H1 (cell line): ENCODE measurements around the gene FANCE. TPM values are rescaled to one million over a fixed set of nuclear protein-coding genes. Genes with fewer than 3 reads are reported as not detected.
A peak's percentile ranks its signal among the peaks of the same experiment; 100 is the strongest.

ENCODE experiments used
- ASH2L ChIP-seq: fragments of 200-600, 300-600 bp; sonication (generic); IDR thresholded peaks from one replicate; pipeline ENCODE4 v1.7.1; 2017; ENCODE audit warnings: low read length
- CBX5 ChIP-seq: fragments of 300-800, 300-1000 bp; sonication (generic); IDR thresholded peaks from 2 replicates; pipeline ENCODE4 v1.7.1; 2016; ENCODE audit warnings: antibody characterized with exemption, low read length, low read depth
- CEBPB ChIP-seq: IDR thresholded peaks from 2 replicates; pipeline ENCODE4 v1.6.1; 2012; ENCODE audit warnings: low read depth, low read length
- CHD2 ChIP-seq: IDR thresholded peaks from 2 replicates; pipeline ENCODE4 v1.6.1; 2012; ENCODE audit warnings: low read length, improper control_type of control experiment
- CTBP2 ChIP-seq: IDR thresholded peaks from 2 replicates; pipeline ENCODE4 v1.7.0; 2011; ENCODE audit warnings: borderline replicate concordance, mild to moderate bottlenecking, moderate library complexity, mixed read lengths, low read length; ENCODE audit not compliant: insufficient read depth, insufficient read length
- FOSL1 ChIP-seq: IDR thresholded peaks from 2 replicates; pipeline ENCODE4 v1.6.1; 2011; ENCODE audit warnings: mild to moderate bottlenecking, low read depth, low read length, moderate library complexity; ENCODE audit not compliant: insufficient read depth
- GABPA ChIP-seq: IDR thresholded peaks from 2 replicates; pipeline ENCODE4 v1.6.1; 2011; ENCODE audit warnings: mild to moderate bottlenecking, low read length, moderate library complexity, borderline replicate concordance; ENCODE audit not compliant: insufficient read depth
- GTF2F1 ChIP-seq: IDR thresholded peaks from 2 replicates; pipeline ENCODE4 v1.6.1; 2012; ENCODE audit warnings: low read depth, low read length, improper control_type of control experiment, borderline replicate concordance
- HDAC6 ChIP-seq: IDR thresholded peaks from one replicate; pipeline ENCODE4 v1.7.1; 2012; ENCODE audit warnings: low read depth, mild to moderate bottlenecking, inconsistent platforms, low read length, moderate library complexity
- KDM5A ChIP-seq: fragments of 200-600 bp; IDR thresholded peaks from 2 replicates; pipeline ENCODE4 v1.7.1; 2012; ENCODE audit warnings: mild to moderate bottlenecking, low read length, inconsistent platforms, mixed read lengths
- MAFK ChIP-seq: IDR thresholded peaks from 2 replicates; pipeline ENCODE4 v1.6.1; 2012; ENCODE audit warnings: low read depth, mild to moderate bottlenecking, improper control_type of control experiment, low read length
- RBBP5 ChIP-seq: IDR thresholded peaks from 2 replicates; pipeline ENCODE4 v1.7.1; 2012; ENCODE audit warnings: low read depth, mild to moderate bottlenecking, inconsistent platforms, low read length, moderate library complexity, borderline replicate concordance
- RFX5 ChIP-seq: IDR thresholded peaks from 2 replicates; pipeline ENCODE4 v1.6.1; 2011; ENCODE audit warnings: low read depth, low read length, improper control_type of control experiment, borderline replicate concordance
- SP1 ChIP-seq: IDR thresholded peaks from 2 replicates; pipeline ENCODE4 v1.6.1; 2011; ENCODE audit warnings: low read depth, low read length
- SUZ12 ChIP-seq: fragments of 200-600 bp; sonication (generic); IDR thresholded peaks from 2 replicates; pipeline ENCODE4 v1.6.1; 2012; ENCODE audit warnings: mild to moderate bottlenecking, inconsistent platforms, low read length, moderate library complexity, mixed read lengths
- TAF7 ChIP-seq: optimal IDR thresholded peaks from 2 replicates; pipeline ENCODE3; 2011; ENCODE audit warnings: low read depth, mild to moderate bottlenecking, inconsistent platforms, low read length, moderate library complexity, borderline replicate concordance
- TCF12 ChIP-seq: IDR thresholded peaks from 2 replicates; pipeline ENCODE4 v1.6.1; 2011; ENCODE audit warnings: low read depth, mild to moderate bottlenecking, low read length
- YY1 ChIP-seq: IDR thresholded peaks from 2 replicates; pipeline ENCODE4 v1.6.1; 2011; ENCODE audit warnings: low read depth, mild to moderate bottlenecking, low read length
- ZNF274 ChIP-seq: IDR thresholded peaks from 2 replicates; pipeline ENCODE4 v1.7.0; 2012; ENCODE audit warnings: low read length, borderline replicate concordance; ENCODE audit errors: extremely low read depth
- polyA plus RNA-seq, 7 experiments: library from polyadenylated mRNA; depleted of rRNA in 3 of 7; stranded (reverse) in 5 of 7; unstranded in 2 of 7; fragments of >200 nt in 5 of 7; fragments of 200-250 nt in 2 of 7; gene quantifications; 1 replicate in 5 of 7; 2 replicates in 1 of 7; 4 replicates in 1 of 7; pipeline versions ENCODE4 v1.2.1 to v1.2.3, GENCODE V29; 2011 to 2013; ENCODE audit warnings: missing spikeins in 2 of 7, mixed read lengths in 2 of 7
- total RNA-seq: library from RNA; stranded (reverse); fragmentation: NEBNext Ultra II Directional; extraction: Animal tissue kit (Norgen Biotek cat#: 25700); gene quantifications from 2 replicates; pipeline ENCODE4 v1.2.1, GENCODE V29; 2021
- TF ChIP-seq, protein P1 (sequence below): IDR thresholded peaks from 2 replicates; pipeline ENCODE4 v1.6.1; 2012; ENCODE audit warnings: inconsistent platforms

The FANCE gene
- total and polyA plus RNA-seq, 2 of the 8 experiments (the other 6 are each of a cell fraction or from before 2014, with no cell fraction given): 16.1 to 17.0 TPM

GRCh38 chr6:35485402-35485877 lies 33.3 kb downstream of the FANCE start (continued):
- no peak for TF ChIP-seq CTBP2
- TF ChIP-seq MAFK: no peak
- no peak for TF ChIP-seq CEBPB
- TF ChIP-seq TAF7: peak; percentile 46
- no peak for TF ChIP-seq SUZ12
- TF ChIP-seq KDM5A: no peak
- TF ChIP-seq CBX5: no peak
- peak; percentile 54; the same call in 1 of the 2 replicates for TF ChIP-seq YY1
- TF ChIP-seq ZNF274: no peak
- TF ChIP-seq RBBP5: no peak
- no peak for TF ChIP-seq RFX5
- TF ChIP-seq ASH2L: no peak
- no peak for TF ChIP-seq FOSL1
- TF ChIP-seq SP1: no peak
- TF ChIP-seq, protein P1, sequence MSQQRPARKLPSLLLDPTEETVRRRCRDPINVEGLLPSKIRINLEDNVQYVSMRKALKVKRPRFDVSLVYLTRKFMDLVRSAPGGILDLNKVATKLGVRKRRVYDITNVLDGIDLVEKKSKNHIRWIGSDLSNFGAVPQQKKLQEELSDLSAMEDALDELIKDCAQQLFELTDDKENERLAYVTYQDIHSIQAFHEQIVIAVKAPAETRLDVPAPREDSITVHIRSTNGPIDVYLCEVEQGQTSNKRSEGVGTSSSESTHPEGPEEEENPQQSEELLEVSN: no peak
- no peak for TF ChIP-seq TCF12
- TF ChIP-seq GTF2F1: no peak
- no peak for TF ChIP-seq HDAC6
- no peak for TF ChIP-seq CHD2
- no peak for TF ChIP-seq GABPA
- TF ChIP-seq, all 59 proteins: peak for 12
